K562 (cell line): Measurements from ENCODE around the gene SMIM30. TPM values are rescaled to one million over a fixed set of nuclear protein-coding genes. Genes with fewer than 3 reads are reported as not detected.
A peak's percentile ranks its signal among the peaks of the same experiment; 100 is the strongest.

Experiments
- ATAC-seq: fragments of 200-7000 bp; cut with Tn5 transposase; 3 replicates; pipeline ENCODE4 v1.9.1; 2020; ENCODE audit warnings: moderate library complexity
- BruUV-seq: library from RNA; stranded (reverse); fragments of 400-500 nt; replicated peaks from 2 replicates; lab custom pipeline; 2021; lab: Mats Ljungman, UMichigan
- CTCF ChIA-PET: fragments of 300-600 bp; formaldehyde crosslinking; extraction: SDS; loops from one replicate; lab custom pipeline; 2021; ENCODE audit warnings: low intra/inter-chr PET ratio; lab: Yijun Ruan, JAX
- POLR2A ChIA-PET: fragments of 300-600, 350-650 bp; sonication (Branson Sonifier 250); formaldehyde crosslinking; extraction: SDS; loops from one replicate; lab custom pipeline; 2021; ENCODE audit warnings: antibody characterized with exemption, inconsistent platforms; lab: Yijun Ruan, JAX
- DNase-seq, 4 experiments: peaks; one replicate each; pipeline versions ENCODE4 v3.0.0 to v3.0.0-alpha.2; 2011 to 2018; ENCODE audit warnings: low spot score in 3 of 4, mixed read lengths in 3 of 4; ENCODE audit errors: extremely low read depth in 1 of 4
- FAIRE-seq: peaks from 2 replicates; lab custom pipeline; 2011; peaks lifted over from hg19 to GRCh38; lab: Jason Lieb, UNC
- H2AFZ ChIP-seq: 2 replicates; pipeline ENCODE4 v1.6.0; 2011; ENCODE audit warnings: low read depth, low read length, control low read depth, inconsistent platforms
- H3K27ac ChIP-seq: fragments of 200-600 bp; 3 replicates; pipeline ENCODE4 v1.8.0; 2011; ENCODE audit warnings: low read depth, mild to moderate bottlenecking, control low read depth, inconsistent platforms, low read length, moderate library complexity, mixed read lengths; ENCODE audit errors: extremely low read depth
- H3K27me3 ChIP-seq, 2 experiments: fragments of 300-600 bp in 1 of 2; 2 replicates in 1 of 2; 3 replicates in 1 of 2; pipeline versions ENCODE4 v1.6.0 to v1.8.0; 2011; ENCODE audit warnings: inconsistent platforms in 2 of 2, low read length in 2 of 2, mild to moderate bottlenecking in 1 of 2, mixed read lengths in 1 of 2, moderate library complexity in 1 of 2; ENCODE audit not compliant: control insufficient read depth in 2 of 2, insufficient read depth in 2 of 2
- H3K36me3 ChIP-seq: fragments of 300-600 bp; 3 replicates; pipeline ENCODE4 v1.8.0; 2011; ENCODE audit warnings: mild to moderate bottlenecking, low read length, inconsistent platforms; ENCODE audit not compliant: control insufficient read depth, insufficient read depth
- H3K4me1 ChIP-seq, 2 experiments: fragments of 200-600 bp in 1 of 2; replicated peaks in 1 of 2; 2 replicates in 1 of 2; 3 replicates in 1 of 2; pipeline versions ENCODE4 v1.5.1 to v1.8.0; 2011; ENCODE audit warnings: inconsistent platforms in 2 of 2, low read length in 2 of 2, mild to moderate bottlenecking in 1 of 2, mixed read lengths in 1 of 2, moderate library complexity in 1 of 2; ENCODE audit not compliant: control insufficient read depth in 2 of 2, insufficient read depth in 2 of 2
- H3K4me2 ChIP-seq: 2 replicates; pipeline ENCODE4 v1.6.1; 2011; ENCODE audit warnings: low read length, control low read depth, inconsistent platforms, mixed read lengths; ENCODE audit not compliant: insufficient read depth
- H3K4me3 ChIP-seq: fragments of 200-600 bp; sonication (generic), shearing (Covaris generic); 2 replicates; pipeline ENCODE4 v1.5.1; 2016; ENCODE audit warnings: control low read depth, inconsistent platforms
- H3K79me2 ChIP-seq: fragments of 200-600 bp; 3 replicates; pipeline ENCODE4 v1.8.0; 2011; ENCODE audit warnings: low read length, inconsistent platforms; ENCODE audit not compliant: control insufficient read depth, insufficient read depth
- H3K9ac ChIP-seq, 2 experiments: 2 replicates each; pipeline versions ENCODE4 v1.6.0 to v1.6.1; 2011; ENCODE audit warnings: low read depth in 2 of 2, low read length in 2 of 2, control low read depth in 1 of 2, inconsistent platforms in 1 of 2, mild to moderate bottlenecking in 1 of 2, mixed read lengths in 1 of 2; ENCODE audit not compliant: insufficient read depth in 1 of 2
- H3K9me1 ChIP-seq: one replicate; pipeline ENCODE4 v1.6.0; 2011; ENCODE audit warnings: inconsistent platforms, mild to moderate bottlenecking, low read length, moderate library complexity; ENCODE audit not compliant: control insufficient read depth, insufficient read depth
- H3K9me3 ChIP-seq: replicated peaks from 2 replicates; pipeline ENCODE4 v1.5.1; 2011; ENCODE audit warnings: low read depth, low read length, inconsistent platforms; ENCODE audit not compliant: control insufficient read depth, insufficient read depth
- H4K20me1 ChIP-seq: replicated peaks from 2 replicates; pipeline ENCODE4 v1.6.1; 2011; ENCODE audit warnings: low read length, inconsistent platforms, mixed read lengths; ENCODE audit not compliant: control insufficient read depth, insufficient read depth
- CEBPB ChIP-seq: fragments of 450-650 bp; IDR thresholded peaks from 2 replicates; pipeline ENCODE4 v1.6.1; 2016; ENCODE audit warnings: missing genetic modification characterization, missing compliant biosample characterization
- CEBPG ChIP-seq, 3 experiments: fragments of 200-800 bp in 1 of 3; sonication (Bioruptor generic) in 1 of 3; sonication (generic) in 1 of 3; formaldehyde crosslinking in 1 of 3; IDR thresholded peaks in 2 of 3; conservative IDR thresholded peaks in 1 of 3; 2 replicates each; pipeline versions ENCODE4 v1.6.1 to v1.8.0; 2016 to 2022; ENCODE audit warnings: missing compliant biosample characterization in 2 of 3, missing genetic modification characterization in 2 of 3, mild to moderate bottlenecking in 1 of 3, missing genetic modification reagents in 1 of 3
- FOXK2 ChIP-seq, 2 experiments: fragments of 450-650 bp; IDR thresholded peaks in 1 of 2; conservative IDR thresholded peaks in 1 of 2; 2 replicates each; pipeline ENCODE4 v1.6.1; 2016; ENCODE audit warnings: low read depth in 2 of 2, mild to moderate bottlenecking in 1 of 2
- NFE2 ChIP-seq: IDR thresholded peaks from 2 replicates; pipeline ENCODE4 v1.6.1; 2014; ENCODE audit warnings: antibody characterized with exemption, low read depth
- NR4A1 ChIP-seq, 2 experiments: fragments of 250-450 bp in 1 of 2; fragments of 450-650 bp in 1 of 2; sonication (Bioruptor Pico) in 1 of 2; IDR thresholded peaks; 2 replicates each; pipeline versions ENCODE4 v1.4.0 to v1.6.1; 2016 to 2020; ENCODE audit warnings: mild to moderate bottlenecking in 2 of 2, missing compliant biosample characterization in 1 of 2, missing genetic modification characterization in 1 of 2, moderate library complexity in 1 of 2
- TEAD1 ChIP-seq, 2 experiments: fragments of 450-650 bp in 1 of 2; sonication (generic) in 1 of 2; formaldehyde crosslinking; IDR thresholded peaks; 2 replicates each; pipeline versions ENCODE4 v1.4.0 to v1.8.0; 2020 to 2022; ENCODE audit warnings: mild to moderate bottlenecking in 2 of 2, missing genetic modification reagents in 1 of 2
- WGBS: fragments of 100-300 bp; shearing (Covaris generic); methylation state at CpG from one replicate; pipeline ENCODE4 v1.1.6; 2016; ENCODE audit warnings: low coverage, mixed read lengths; ENCODE audit not compliant: insufficient coverage; ENCODE audit errors: missing lambda C conversion rate; 5-methylcytosine and 5-hydroxymethylcytosine counted together
- in situ Hi-C: fragments of 300-500 bp; cut with MboI; formaldehyde crosslinking; loops from 4 replicates; pipeline ENCODE4 v1.15.0; 2018; ENCODE audit warnings: inconsistent platforms, mixed read lengths
- intact Hi-C: fragments of 100-400 bp; cut with micrococcal nuclease; formaldehyde crosslinking; loops from 2 replicates; pipeline ENCODE4 v1.14.2; 2022
- polyA plus RNA-seq, 8 experiments: library from polyadenylated mRNA; depleted of rRNA in 4 of 8; stranded (reverse) in 5 of 8; unstranded in 3 of 8; fragments of >200 nt; fragmentation: Nextera tagmentation in 2 of 8; fragmentation: Illumina TruSeq in 1 of 8; extraction: Ambion mirVana in 2 of 8; extraction: Trizol in 1 of 8; gene quantifications; 2 replicates each; pipeline versions ENCODE4 v1.2.1 to v1.2.3, GENCODE V29; 2011 to 2014; ENCODE audit warnings: inconsistent platforms in 1 of 8, missing spikeins in 1 of 8
- total RNA-seq, 7 experiments: library from RNA; depleted of rRNA in 6 of 7; stranded (reverse); fragments of >200 nt in 6 of 7; fragmentation: Illumina TruSeq in 2 of 7; extraction: Trizol in 2 of 7; gene quantifications; 2 replicates each; pipeline versions ENCODE4 v1.2.1 to v1.2.3, GENCODE V29; 2011 to 2021; ENCODE audit warnings: low replicate concordance in 1 of 7
- TF ChIP-seq, protein P1 (sequence below): fragments of 450-650 bp; formaldehyde crosslinking; IDR thresholded peaks from 2 replicates; pipeline ENCODE4 v1.4.0; 2022; ENCODE audit warnings: mild to moderate bottlenecking, moderate library complexity
- TF ChIP-seq, protein P2 (sequence below): fragments of 250-450 bp; sonication (Bioruptor Pico); IDR thresholded peaks from 2 replicates; pipeline ENCODE4 v1.5.0; 2021; ENCODE audit warnings: mild to moderate bottlenecking, moderate library complexity

Gene SMIM30
- total and polyA plus RNA-seq, 9 of the 15 experiments (the other 6 are each of a cell fraction or from before 2014, with no cell fraction given), result 161 to 891 (median 316) TPM

DNA sequence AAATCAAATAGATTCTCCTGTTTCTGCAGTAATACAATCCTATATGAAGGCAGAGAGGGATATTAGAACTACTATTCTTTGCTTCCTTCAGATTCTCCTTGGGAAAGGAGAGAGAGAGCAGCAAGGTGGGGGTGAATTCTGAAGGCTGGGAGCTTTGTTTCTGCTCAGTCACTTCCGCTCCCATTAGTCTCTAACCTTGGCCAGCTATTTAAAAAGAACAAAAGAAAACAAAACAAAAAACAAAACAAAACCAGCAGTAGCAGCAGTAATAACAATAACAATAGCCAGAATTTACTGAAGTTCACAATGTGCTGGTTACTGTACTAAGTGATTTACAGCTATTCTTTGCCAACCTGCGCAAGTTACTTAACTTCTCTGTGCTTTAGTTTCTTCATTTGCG lies 41.7 kb downstream of the SMIM30 start:
- no TSS peak for BruUV-seq
- CTCF ChIA-PET, result no interaction called here
- H4K20me1 ChIP-seq, result no peaks in the 10 kb centered on the region
- no peaks in the 10 kb centered on the region for H3K27me3 ChIP-seq
- intact Hi-C loops, result no loop called here
- ATAC-seq (peak; percentile 49; the same call in 1 of the 3 replicates), DNase-seq (no peak), FAIRE-seq (no peak)
- WGBS, result 56% methylated on average over 3 of the region's 3 CpGs
- no peaks in the 10 kb centered on the region for H3K9me1 ChIP-seq
- H3K36me3 ChIP-seq, result no peaks in the 10 kb centered on the region
- no peak overlapping the region for H3K9ac ChIP-seq
- no peak overlapping the region for H3K4me3 ChIP-seq
- H3K9me3 ChIP-seq, result no peaks in the 10 kb centered on the region
- H2AFZ ChIP-seq, result peak overlapping the region; percentile 70
- no peaks in the 10 kb centered on the region; a peak in 1 of 5 replicates for H3K4me1 ChIP-seq
- in situ Hi-C loops, result no loop called here
- TF ChIP-seq NFE2, result peak; percentile 73
- TF ChIP-seq NR4A1 (CRISPR knock-in tag; IDR thresholded peaks at IDR 0.05), result no peak
- no peak for TF ChIP-seq NR4A1 (tag; IDR thresholded peaks at IDR 0.05)
- no peak for TF ChIP-seq TEAD1 (CRISPR knock-in tag; IDR thresholded peaks at IDR 0.05)
- TF ChIP-seq, all 486 proteins: peak for 1
- POLR2A ChIA-PET, result interaction anchor here (0.6 to 1.5 kb wide), 2 partner anchors 10 to 53 kb away, joined by 3 to 5 read pairs; partner anchors contain the start of gene GPR85
- Histone ChIP-seq H3K27ac (no peak overlapping the region), H3K4me2 (no peak overlapping the region), H3K79me2 (no peaks in the 10 kb centered on the region)

DNA sequence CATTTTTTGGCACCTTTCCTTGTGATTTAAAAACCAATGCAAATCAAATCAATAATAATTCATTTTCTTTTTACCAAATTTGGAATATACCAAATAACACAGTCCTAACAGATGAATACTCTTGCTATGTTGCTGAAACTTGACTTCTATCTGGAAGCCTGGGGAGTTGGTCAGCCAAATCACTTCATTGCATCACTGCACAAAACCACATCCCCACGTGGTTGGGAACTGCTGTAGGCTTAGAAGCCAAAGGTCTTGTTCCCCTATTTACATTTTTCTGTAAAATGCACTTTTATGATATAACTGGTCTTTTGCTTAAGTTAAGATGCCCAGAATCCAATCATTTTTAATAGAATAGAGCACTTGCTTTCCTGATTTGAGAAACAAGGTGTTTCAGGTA lies 46.9 kb downstream of the SMIM30 start:
- FAIRE-seq (no peak), DNase-seq (no peak), ATAC-seq (no peak; the same call in 2 of the 3 replicates)
- no peaks in the 10 kb centered on the region for H3K79me2 ChIP-seq
- H3K9ac ChIP-seq, result no peak overlapping the region
- WGBS, result 0% methylated on average over 1 of the region's 1 CpG
- H3K36me3 ChIP-seq, result no peaks in the 10 kb centered on the region
- H2AFZ ChIP-seq, result no peak overlapping the region
- intact Hi-C loops, result no loop called here
- in situ Hi-C loops, result no loop called here
- BruUV-seq, result no TSS peak
- H3K4me2 ChIP-seq, result no peak overlapping the region
- H3K9me1 ChIP-seq, result no peaks in the 10 kb centered on the region
- H3K9me3 ChIP-seq, result no peaks in the 10 kb centered on the region
- no peaks in the 10 kb centered on the region for H4K20me1 ChIP-seq
- no peaks in the 10 kb centered on the region for H3K27me3 ChIP-seq
- H3K4me3 ChIP-seq, result no peak overlapping the region
- CTCF ChIA-PET, result no interaction called here
- no peaks in the 10 kb centered on the region; a peak in 1 of 5 replicates for H3K4me1 ChIP-seq
- POLR2A ChIA-PET, result no interaction called here
- H3K27ac ChIP-seq, result no peak overlapping the region
- TF ChIP-seq, protein P1, sequence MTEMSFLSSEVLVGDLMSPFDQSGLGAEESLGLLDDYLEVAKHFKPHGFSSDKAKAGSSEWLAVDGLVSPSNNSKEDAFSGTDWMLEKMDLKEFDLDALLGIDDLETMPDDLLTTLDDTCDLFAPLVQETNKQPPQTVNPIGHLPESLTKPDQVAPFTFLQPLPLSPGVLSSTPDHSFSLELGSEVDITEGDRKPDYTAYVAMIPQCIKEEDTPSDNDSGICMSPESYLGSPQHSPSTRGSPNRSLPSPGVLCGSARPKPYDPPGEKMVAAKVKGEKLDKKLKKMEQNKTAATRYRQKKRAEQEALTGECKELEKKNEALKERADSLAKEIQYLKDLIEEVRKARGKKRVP, result 0 out of 2 replicates have a peak, but pooled peaks have one; percentile 30
- TF ChIP-seq FOXK2 (conservative IDR thresholded peaks at IDR 0.05 in 1 of 2, IDR thresholded peaks at IDR 0.05 in 1 of 2; ENCODE audit: low read depth in 2 of 2), result 0 out of 4 replicates have a peak, but pooled peaks of 1 of the 2 experiments have one; percentile 30
- TF ChIP-seq, protein P2, sequence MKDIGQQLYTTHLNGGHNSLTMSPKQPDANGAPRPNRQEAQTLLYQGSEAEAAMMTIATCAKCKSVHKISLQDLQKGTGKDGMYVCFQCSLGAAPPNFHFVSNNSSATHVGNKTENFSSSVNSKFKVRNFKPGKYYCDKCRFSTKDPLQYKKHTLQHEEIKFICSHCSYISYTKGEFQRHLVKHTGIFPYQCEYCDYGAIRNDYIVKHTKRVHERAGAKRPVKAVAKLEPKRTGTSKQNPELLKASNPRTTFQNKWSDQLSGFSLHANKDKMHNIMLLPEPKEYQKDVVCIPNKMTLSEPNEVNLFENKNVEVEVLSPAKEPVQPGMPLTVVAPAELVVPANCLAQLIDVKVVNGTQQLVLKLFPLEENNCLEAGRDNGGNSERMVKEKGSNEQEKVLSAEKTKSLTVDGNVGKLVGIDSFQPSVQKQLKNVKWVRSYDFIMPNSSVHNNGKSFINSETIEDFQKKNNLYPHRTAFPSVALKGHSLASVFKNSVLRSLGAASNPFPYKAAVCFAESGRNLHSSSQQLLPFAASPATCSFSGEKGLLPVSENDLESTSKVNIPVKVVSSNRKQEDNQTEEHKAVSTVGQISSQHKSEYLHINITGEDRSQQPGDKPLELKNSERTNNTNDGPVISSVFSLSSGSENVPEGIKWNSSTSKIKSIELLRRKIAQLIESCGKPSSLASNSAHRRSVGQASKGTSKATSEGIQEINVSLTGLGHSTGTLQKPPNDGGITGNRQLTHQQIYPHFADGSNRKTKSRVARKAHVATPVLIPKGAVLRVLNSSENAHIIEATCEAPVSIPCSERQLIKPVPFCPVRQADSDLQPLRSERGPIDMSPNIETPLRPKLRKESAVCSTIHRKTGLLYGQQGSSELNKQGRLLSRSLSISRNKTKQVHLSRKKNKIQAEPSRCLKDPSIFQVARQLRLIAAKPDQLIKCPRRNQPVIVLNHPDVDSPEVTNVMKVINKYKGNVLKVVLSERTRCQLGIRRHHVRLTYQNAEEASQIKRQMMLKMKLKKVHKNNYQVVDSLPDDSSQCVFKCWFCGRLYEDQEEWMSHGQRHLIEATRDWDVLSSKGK (CRISPR knock-in tag), result no peak
- TF ChIP-seq CEBPG (CRISPR knock-in tag; IDR thresholded peaks at IDR 0.05), result peak; percentile 79
- peak; percentile 49 to 73; a peak in 3 of 4 replicates for TF ChIP-seq CEBPG (tag; conservative IDR thresholded peaks at IDR 0.05 in 1 of 2, IDR thresholded peaks at IDR 0.05 in 1 of 2)
- peak; percentile 57 for TF ChIP-seq CEBPB
